Activated T-helper 2 cell treated with anti-CD3 and anti-CD28 coated beads, Interferon-gamma antibody, Interleukin-2, Interleukin-4, amounts not matched to agents 10 μg/mL and 5 μg/mL and 100 μg/mL, durations not matched to agents 14 hours and 24 hours and 36 hours (primary cell): Measurements from ENCODE around the gene PIK3CD. TPM values are rescaled to one million over a fixed set of nuclear protein-coding genes. Genes with fewer than 3 reads are reported as not detected.
"Not testable (repeated sequence)": the region's sequence is repeated elsewhere in the genome, so short reads cannot be mapped to it uniquely, and the experiment has no call there.

Source experiments
- DNase-seq: peaks from one replicate; pipeline ENCODE4 v3.0.0; 2021; ENCODE audit warnings: low spot score
- H3K27ac Mint-ChIP-seq: one replicate; pipeline ENCODE4 v1.8.0; 2021; ENCODE audit warnings: mixed read lengths
- H3K27me3 Mint-ChIP-seq: one replicate; pipeline ENCODE4 v1.8.0; 2021; ENCODE audit warnings: low read depth, mixed read lengths
- H3K36me3 Mint-ChIP-seq: one replicate; pipeline ENCODE4 v1.8.0; 2021; ENCODE audit warnings: low read depth, mixed read lengths
- H3K4me1 Mint-ChIP-seq: one replicate; pipeline ENCODE4 v1.8.0; 2021; ENCODE audit warnings: low read depth, mixed read lengths
- H3K4me3 Mint-ChIP-seq: one replicate; pipeline ENCODE4 v1.8.0; 2021; ENCODE audit warnings: low read depth, mild to moderate bottlenecking, moderate library complexity, mixed read lengths
- H3K9me3 Mint-ChIP-seq: one replicate; pipeline ENCODE4 v1.8.0; 2021; ENCODE audit warnings: mixed read lengths
- intact Hi-C: fragments of 100-400 bp; cut with micrococcal nuclease; formaldehyde crosslinking; loops from one replicate; pipeline ENCODE4 v1.15.1; 2023
- total RNA-seq: library from RNA; stranded (reverse); gene quantifications from 2 replicates; pipeline ENCODE4 v1.2.3, GENCODE V29; 2022

The PIK3CD gene
- total RNA-seq, 1 donor from 2014 or later = 184 TPM

GRCh38 chr1:9755441-9755995 is 104.0 kb downstream of the PIK3CD start:
- no peaks in the 10 kb centered on the region for H3K27me3 Mint-ChIP-seq
- intact Hi-C loops = no loop called here
- H3K4me1 Mint-ChIP-seq = peaks cover 2% of the 10 kb centered on the region
- no peaks in the 10 kb centered on the region for H3K9me3 Mint-ChIP-seq
- peaks cover 30% of the 10 kb centered on the region for H3K36me3 Mint-ChIP-seq
- no peak overlapping the region for H3K27ac Mint-ChIP-seq
- DNase-seq = no peak
- H3K4me3 Mint-ChIP-seq = no peak overlapping the region

GRCh38 chr1:9758559-9759121 is 107.1 kb downstream of the PIK3CD start:
- Mint-ChIP-seq H3K27me3 (no peaks in the 10 kb centered on the region), H3K36me3 (peaks cover 19% of the 10 kb centered on the region), H3K9me3 (no peaks in the 10 kb centered on the region), H3K4me3 (no peak overlapping the region), H3K27ac (no peak overlapping the region), H3K4me1 (peaks cover 4% of the 10 kb centered on the region)
- no peak for DNase-seq
- intact Hi-C loops = no loop called here

GRCh38 chr1:9759939-9760338 is 108.4 kb downstream of the PIK3CD start:
- Mint-ChIP-seq H3K4me1 (peaks cover 4% of the 10 kb centered on the region), H3K27me3 (no peaks in the 10 kb centered on the region), H3K27ac (no peak overlapping the region), H3K9me3 (no peaks in the 10 kb centered on the region), H3K36me3 (peaks cover 21% of the 10 kb centered on the region), H3K4me3 (no peak overlapping the region)
- no peak for DNase-seq
- intact Hi-C loops = no loop called here

GRCh38 chr1:9760824-9761223 is 109.3 kb downstream of the PIK3CD start:
- intact Hi-C loops = no loop called here
- DNase-seq = no peak
- Mint-ChIP-seq H3K27me3 (no peaks in the 10 kb centered on the region), H3K4me1 (peaks cover 4% of the 10 kb centered on the region), H3K27ac (no peak overlapping the region), H3K9me3 (no peaks in the 10 kb centered on the region), H3K36me3 (peaks cover 13% of the 10 kb centered on the region), H3K4me3 (no peak overlapping the region)

- peaks cover 4% of the 10 kb centered on the region for H3K4me1 Mint-ChIP-seq
- H3K9me3 Mint-ChIP-seq = no peaks in the 10 kb centered on the region
Observed at GRCh38 chr1:9761855-9762254, 110.3 kb downstream of the PIK3CD start.

DNA sequence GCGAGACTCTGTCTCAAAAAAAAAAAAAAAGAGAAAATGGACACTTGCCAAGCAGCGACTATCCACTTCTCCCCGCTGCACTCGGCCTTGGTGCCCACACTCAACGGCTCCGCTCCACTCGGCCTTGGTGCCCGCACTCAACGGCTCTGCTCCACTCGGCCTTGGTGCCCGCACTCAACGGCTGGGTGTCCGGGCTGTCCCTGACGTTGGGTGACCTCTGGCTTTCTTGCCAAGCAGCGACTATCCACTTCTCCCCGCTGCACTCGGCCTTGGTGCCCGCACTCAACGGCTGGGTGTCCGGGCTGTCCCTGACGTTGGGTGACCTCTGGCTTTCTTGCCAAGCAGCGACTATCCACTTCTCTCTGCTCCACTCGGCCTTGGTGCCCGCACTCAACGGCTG is 110.9 kb downstream of the PIK3CD start:
- H3K27ac Mint-ChIP-seq, H3K9me3 Mint-ChIP-seq, intact Hi-C loops, H3K27me3 Mint-ChIP-seq, DNase-seq, H3K4me1 Mint-ChIP-seq, H3K4me3 Mint-ChIP-seq: not testable (repeated sequence)
- H3K36me3 Mint-ChIP-seq = peaks cover 12% of the 10 kb centered on the region

More at GRCh38 chr1:9761855-9762254, 110.3 kb downstream of the PIK3CD start:
- intact Hi-C loops = no loop called here
- Mint-ChIP-seq H3K36me3 (peaks cover 12% of the 10 kb centered on the region), H3K27ac (no peak overlapping the region), H3K27me3 (no peaks in the 10 kb centered on the region), H3K4me3 (no peak overlapping the region)
- DNase-seq = no peak

DNA sequence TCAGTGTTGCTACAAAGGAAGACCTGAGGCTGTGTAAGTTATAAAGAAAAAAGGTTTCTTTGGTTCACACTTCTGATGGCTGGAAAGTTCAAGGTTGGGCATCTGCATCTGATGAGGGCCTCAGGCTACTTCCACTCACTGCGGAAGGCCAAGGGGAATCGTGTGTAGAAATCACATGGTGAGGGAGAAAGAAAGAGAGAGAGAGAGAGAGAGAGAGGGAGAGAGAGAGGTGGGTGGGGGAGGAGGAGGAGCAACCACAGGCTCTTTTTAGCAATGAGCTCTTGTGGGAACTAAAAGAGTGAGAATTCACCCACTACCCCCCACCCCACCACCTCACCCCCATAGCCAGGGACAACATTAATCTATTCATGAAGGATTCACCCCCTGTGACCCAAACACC is 112.4 kb downstream of the PIK3CD start:
- H3K9me3 Mint-ChIP-seq = no peaks in the 10 kb centered on the region
- DNase-seq = no peak
- intact Hi-C loops = no loop called here
- peaks cover 12% of the 10 kb centered on the region for H3K36me3 Mint-ChIP-seq
- peaks cover 2% of the 10 kb centered on the region for H3K4me1 Mint-ChIP-seq
- no peak overlapping the region for H3K4me3 Mint-ChIP-seq
- no peaks in the 10 kb centered on the region for H3K27me3 Mint-ChIP-seq
- no peak overlapping the region for H3K27ac Mint-ChIP-seq

- Mint-ChIP-seq H3K4me1 (peaks cover 2% of the 10 kb centered on the region), H3K4me3 (no peak overlapping the region), H3K27ac (no peak overlapping the region), H3K36me3 (peaks cover 12% of the 10 kb centered on the region), H3K9me3 (no peaks in the 10 kb centered on the region), H3K27me3 (no peaks in the 10 kb centered on the region)
- no peak for DNase-seq
- intact Hi-C loops = no loop called here
Observed at GRCh38 chr1:9764550-9764949, 113.0 kb downstream of the PIK3CD start.

GRCh38 chr1:9766759-9767442 is 115.4 kb downstream of the PIK3CD start:
- Mint-ChIP-seq H3K4me1 (no peaks in the 10 kb centered on the region), H3K36me3 (peaks cover 7% of the 10 kb centered on the region), H3K27me3 (no peaks in the 10 kb centered on the region), H3K9me3 (no peaks in the 10 kb centered on the region), H3K4me3 (no peak overlapping the region), H3K27ac (no peak overlapping the region)
- DNase-seq = no peak
- intact Hi-C loops = no loop called here

DNA sequence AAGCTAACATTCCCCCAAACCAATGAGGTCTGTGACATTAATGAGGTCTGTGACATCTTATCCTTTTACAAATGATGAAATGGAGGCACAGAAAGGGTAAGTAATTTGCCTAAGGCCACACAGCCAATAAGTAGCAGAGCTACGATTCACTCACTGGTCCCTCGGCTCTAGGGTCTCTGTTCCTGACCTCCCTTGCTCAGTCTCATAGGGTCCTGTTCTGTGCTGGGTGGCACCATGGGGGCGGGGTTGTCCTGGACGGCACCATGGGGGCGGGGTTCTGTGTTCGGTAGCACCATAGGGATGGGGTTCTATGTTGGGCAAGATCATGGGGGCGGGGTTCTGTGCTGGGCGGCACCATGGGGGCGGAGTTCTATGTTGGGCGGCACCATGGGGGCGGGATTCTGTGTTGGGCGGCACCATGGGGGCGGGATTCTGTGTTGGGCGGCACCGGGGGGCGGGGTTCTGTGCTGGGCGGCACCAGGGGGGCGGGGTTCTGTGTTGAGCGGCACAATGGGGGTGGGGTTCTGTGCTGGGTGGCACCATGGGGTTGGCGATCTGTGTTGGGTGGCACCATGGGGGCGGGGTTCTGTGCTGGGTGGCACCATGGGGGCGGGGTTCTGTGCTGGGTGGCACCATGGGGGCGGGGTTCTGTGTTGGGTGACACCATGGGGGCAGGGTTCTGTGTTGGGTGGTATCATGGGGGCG is 116.6 kb downstream of the PIK3CD start:
- Mint-ChIP-seq H3K27me3 (no peaks in the 10 kb centered on the region), H3K4me1 (no peaks in the 10 kb centered on the region), H3K27ac (no peak overlapping the region), H3K9me3 (no peaks in the 10 kb centered on the region), H3K36me3 (peaks cover 14% of the 10 kb centered on the region), H3K4me3 (no peak overlapping the region)
- no peak for DNase-seq
- intact Hi-C loops = no loop called here

GRCh38 chr1:9768983-9769382 is 117.5 kb downstream of the PIK3CD start:
- H3K4me1 Mint-ChIP-seq = no peaks in the 10 kb centered on the region
- peaks cover 14% of the 10 kb centered on the region for H3K36me3 Mint-ChIP-seq
- no peaks in the 10 kb centered on the region for H3K27me3 Mint-ChIP-seq
- H3K4me3 Mint-ChIP-seq = no peak overlapping the region
- H3K27ac Mint-ChIP-seq = no peak overlapping the region
- H3K9me3 Mint-ChIP-seq = no peaks in the 10 kb centered on the region
- DNase-seq = no peak
- intact Hi-C loops = no loop called here

- Mint-ChIP-seq H3K27me3 (no peaks in the 10 kb centered on the region), H3K4me3 (no peak overlapping the region), H3K36me3 (peaks cover 11% of the 10 kb centered on the region), H3K4me1 (peaks cover 3% of the 10 kb centered on the region), H3K9me3 (no peaks in the 10 kb centered on the region), H3K27ac (no peak overlapping the region)
- intact Hi-C loops = no loop called here
- DNase-seq = no peak
Observed at GRCh38 chr1:9770298-9770697, 118.8 kb downstream of the PIK3CD start.
